ENCODE data around the gene LRRC41.
"Not testable (repeated sequence)": the region's sequence is repeated elsewhere in the genome, so short reads cannot be mapped to it uniquely, and the experiment has no call there.

Gene LRRC41

DNA sequence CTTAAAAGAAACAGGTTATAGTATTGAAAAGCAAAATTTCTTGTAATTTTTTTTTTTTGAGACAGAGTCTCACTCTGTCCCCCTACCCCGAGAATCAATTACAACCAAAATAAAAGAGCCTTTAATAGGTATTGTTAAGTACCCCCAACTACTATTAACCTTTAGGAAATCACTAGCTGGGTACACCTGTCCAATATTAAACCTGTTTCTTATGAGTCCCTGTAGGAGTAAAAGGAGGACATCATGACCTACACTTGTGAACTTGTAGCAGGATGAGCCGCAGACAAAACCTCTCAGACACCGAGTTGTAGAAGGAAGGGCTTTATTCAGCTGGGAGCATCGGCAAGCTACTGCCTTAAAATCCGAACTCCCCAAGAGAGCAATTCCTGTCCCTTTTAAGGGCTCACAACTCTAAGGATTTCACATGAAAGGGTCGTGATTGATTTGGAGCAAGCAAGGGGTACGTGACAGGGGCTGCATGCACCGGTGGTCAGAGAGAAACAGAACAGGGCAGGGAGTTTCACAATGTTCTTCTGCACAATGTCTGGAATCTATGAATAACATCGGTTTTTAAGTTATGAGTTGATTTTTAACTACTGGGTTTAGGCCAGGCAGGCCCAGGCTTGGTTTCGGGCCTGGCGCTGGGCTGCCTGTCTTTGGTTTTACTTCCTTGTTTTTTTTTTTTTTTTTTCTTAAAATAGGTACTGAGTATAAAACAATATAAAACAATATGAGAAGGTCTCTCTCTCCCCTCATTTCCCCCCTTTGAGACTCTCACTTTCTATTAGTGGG lies 22.1 kb upstream of the LRRC41 start:
- not testable (repeated sequence) for DNase-seq

DNA sequence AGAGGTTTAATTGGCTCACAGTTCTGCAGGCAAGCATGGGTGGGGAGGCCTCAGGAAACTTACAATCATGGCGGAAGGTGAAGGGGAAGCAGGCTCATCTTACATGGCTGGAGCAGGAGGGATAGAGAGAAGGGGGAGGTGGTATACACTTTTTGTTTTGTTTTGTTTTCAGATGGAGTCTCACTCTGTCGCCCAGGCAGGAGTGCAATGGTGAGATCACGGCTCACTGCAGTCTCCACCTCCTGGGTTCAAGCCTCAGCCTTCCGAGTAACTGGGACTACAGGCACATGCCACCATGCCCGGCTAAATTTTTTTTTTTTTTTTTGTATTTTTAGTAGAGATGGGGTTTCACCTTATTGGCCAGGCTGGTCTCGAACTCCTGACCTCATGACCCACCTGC lies 18.8 kb upstream of the LRRC41 start:
- DNase-seq, result not testable (repeated sequence)

DNA sequence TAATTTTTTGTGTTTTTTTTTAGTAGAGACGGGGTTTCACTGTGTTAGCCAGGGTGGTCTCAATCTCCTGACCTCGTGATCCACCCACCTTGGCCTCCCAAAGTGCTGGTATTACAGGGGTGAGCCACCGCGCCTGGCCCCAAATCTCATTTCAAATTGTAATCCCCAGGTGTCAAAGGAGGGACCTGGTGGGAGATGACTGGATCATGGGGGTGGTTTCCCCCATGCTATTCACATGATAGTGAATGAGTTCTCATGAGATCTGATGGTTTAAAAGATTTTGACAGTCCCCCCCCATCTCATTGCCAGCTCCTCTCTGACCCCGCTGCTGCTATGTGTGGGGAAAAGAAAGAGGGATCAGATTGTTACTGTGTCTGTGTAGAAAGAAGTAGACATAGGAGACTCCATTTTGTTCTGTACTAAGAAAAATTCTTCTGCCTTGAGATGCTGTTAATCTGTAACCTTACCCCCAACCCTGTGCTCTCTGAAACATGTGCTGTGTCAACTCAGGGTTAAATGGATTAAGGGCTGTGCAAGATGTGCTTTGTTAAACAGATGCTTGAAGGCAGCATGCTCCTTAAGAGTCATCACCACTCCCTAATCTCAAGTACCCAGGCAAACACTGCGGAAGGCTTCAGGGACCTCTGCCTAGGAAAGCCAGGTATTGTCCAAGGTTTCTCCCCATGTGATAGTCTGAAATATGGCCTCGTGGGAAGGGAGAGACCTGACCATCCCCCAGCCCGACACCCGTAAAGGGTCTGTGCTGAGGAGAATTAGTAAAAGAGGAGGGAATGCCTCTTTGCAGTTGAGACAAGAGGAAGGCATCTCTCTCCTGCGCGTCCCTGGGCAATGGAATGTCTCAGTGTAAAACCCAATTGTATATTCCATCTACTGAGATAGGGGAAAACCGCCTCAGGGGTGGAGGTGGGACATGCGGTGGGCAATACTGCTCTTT lies 16.8 kb upstream of the LRRC41 start:
- DNase-seq, result not testable (repeated sequence)

DNA sequence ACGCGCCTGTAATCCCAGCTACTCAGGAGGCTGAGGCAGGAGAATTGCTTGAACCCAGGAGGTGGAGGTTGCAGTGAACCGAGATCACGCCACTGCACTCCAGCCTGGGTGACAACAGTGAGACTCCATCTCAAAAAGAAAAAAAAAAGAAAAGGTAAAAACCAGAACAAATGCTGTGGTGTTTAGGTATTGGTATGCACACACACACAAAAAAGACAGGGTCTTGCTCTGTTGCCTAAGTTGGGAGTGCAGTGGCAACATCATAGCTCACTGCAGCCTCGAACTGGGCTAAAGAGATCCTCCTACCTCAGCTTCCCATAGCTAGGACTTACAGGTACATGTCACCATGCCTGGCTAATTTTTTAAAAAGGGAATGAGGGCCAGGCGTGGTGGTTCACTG lies 15.9 kb upstream of the LRRC41 start:
- DNase-seq, result not testable (repeated sequence)

DNA sequence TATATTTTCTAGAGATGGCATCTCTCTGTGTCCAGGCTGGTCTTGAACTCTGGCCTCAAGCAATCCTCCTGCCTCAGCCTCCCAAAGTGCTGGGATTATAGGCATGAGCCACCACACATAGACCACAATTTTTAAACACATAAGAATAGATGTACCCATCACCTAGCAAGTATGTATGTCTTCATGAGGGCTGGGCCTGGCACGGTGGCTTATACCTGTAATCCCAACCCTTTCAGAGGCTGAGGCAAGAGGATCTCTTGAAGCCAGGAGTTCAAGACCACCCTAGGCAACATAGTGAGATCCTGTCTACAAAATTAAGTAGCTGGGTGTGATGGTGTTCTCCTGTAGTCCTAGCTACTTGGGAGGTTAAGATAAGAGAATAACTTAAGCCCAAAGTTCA lies 13.9 kb upstream of the LRRC41 start:
- DNase-seq, result no peak

DNA sequence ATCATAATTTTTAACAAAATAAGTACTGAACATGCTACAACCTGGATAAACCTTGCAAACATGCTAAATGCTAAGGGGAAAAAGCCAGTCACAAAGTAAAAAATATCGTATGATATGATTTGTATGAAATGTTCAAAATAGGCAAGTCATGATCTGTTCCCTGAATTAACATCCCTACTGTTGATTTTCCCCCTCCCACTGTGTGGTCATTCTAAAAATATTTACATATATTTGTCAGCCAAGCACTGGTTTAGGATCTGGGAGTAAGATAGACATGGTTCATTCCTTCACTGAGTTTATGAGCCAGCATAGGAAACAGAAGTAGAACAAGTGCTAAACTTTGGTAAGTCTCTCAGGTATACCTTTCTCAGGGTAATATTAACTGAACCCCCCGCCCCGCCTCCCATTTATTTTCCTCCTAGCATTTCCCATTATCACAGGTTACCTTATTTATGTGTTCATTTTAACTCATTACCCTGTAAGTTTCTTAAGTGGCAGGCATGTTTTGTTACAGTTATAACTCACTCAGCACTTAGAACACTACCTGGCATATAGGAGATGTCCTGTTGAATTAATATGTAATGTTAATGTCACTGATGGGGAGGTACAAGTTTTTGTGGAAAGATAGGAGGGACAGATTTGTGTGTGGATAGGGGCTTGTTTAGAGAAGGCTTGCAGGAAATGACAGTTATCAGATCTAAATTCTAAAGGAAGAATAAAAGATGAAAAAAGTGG lies 12.4 kb upstream of the LRRC41 start:
- DNase-seq, result no peak

DNA sequence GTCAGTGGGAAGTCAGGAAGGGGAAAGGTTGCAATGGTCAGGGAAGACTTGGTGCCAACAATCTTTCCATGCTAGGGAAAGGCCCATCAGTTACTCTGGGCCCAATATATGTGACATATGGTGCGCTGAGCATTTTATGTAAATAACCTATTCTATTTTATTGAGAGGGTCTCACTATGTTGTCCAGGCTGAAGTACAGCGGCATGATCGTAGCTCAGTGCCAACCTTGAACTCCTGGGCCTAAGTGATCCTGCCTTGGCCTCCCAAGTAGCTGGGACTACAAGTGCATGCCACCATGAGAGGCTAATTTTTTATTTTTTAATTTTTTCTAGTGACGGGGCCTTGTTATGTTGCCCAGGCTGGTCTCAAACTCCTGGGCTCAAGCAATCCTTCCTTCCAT lies 6.9 kb upstream of the LRRC41 start:
- no peak for DNase-seq

DNA sequence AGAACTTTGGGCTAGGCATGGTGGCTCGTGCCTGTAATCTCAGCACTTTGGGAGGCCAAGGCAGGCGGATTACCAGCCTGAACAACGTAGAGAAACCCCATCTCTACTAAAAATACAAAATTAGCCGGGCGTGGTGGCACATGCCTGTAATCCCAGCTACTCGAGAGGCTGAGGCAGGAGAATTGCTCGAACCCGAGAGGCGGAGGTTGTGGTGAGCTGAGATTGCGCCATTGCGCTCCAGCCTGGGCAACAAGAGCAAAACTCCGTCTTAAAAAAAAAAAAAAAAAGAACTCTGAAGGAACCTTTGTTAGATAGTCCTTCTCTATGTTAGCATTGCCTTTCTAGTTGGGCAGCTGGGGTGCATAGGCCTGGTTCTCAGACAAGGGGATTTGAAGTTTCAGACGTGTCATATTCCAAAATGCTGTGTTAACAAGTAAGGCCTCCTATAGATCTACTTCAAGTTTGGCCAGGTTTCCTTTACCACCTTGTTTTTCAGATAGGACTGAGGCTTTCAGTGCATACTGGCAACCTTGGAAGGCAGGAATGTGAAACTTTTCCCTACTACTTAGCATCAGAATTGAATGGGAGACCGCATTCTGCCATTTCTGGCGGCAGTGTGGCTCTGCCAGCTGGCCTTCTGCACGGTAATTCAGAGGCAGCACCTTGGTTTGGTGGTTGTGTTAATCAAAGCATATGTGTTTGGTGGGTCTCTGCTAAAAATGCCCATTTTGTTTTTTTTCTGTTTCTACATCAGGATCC lies 6.2 kb upstream of the LRRC41 start:
- DNase-seq, result no peak

DNA sequence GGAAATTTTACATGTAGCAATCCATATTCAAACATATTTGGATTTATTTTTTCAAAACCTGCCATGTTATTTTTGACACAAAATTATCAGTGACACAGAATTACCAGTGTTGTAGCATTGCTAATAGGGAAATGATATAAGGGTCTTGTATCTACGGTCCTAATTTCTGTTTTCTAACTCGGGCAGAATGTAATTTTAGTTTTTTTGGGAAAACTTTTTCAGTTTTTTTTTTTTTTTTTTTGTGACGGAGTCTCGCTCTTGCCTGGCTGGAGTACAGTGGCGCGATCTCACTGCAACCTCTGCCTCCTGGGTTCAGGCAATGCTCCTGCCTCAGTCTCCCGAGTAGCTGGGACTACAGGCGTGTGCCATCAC lies 2.7 kb upstream of the LRRC41 start:
- no peak for DNase-seq

DNA sequence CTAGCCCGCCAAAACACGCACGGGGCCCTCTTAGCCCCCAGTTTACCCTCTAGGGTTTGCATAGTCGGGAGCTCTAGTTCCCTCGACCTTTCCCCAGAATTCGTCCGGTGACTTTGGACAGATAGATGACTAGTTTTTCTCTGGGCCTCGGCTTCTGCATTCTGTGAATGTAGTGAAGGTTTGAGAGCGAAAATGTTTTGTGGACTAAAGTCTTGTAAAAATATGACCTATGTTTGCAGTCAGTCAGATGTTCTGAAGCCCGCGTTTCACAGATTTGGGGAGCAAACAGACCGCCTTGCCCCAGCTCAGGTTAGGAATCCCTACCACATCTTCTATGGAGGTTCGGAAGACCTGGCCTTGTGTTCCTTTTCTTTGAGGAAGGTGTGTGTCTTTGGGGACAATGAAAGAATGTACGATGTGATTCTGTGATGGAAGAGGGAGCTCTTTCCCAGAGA lies 483 bp upstream of the LRRC41 start:
- no peak for DNase-seq

DNA sequence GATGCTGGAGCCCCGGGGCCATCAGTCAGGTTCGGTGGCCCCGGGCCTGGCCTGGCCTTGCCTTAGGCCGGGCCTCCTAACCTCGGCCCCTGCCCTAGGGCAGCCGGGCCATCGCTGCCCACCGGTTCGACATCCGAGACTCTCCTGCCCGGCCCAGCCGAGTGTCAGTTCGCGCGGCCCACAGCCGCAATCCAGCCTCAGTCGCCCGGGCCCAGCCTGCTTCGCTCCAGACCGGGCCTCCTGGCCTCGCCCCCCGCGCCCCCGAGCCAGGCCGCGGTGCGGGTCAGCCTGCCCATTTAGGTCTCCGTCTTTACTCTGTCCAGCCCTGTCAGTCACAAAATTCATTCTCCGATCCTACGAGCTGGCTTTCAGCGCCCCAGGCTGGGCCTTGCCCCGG lies 777 bp downstream of the LRRC41 start:
- no peak for DNase-seq

DNA sequence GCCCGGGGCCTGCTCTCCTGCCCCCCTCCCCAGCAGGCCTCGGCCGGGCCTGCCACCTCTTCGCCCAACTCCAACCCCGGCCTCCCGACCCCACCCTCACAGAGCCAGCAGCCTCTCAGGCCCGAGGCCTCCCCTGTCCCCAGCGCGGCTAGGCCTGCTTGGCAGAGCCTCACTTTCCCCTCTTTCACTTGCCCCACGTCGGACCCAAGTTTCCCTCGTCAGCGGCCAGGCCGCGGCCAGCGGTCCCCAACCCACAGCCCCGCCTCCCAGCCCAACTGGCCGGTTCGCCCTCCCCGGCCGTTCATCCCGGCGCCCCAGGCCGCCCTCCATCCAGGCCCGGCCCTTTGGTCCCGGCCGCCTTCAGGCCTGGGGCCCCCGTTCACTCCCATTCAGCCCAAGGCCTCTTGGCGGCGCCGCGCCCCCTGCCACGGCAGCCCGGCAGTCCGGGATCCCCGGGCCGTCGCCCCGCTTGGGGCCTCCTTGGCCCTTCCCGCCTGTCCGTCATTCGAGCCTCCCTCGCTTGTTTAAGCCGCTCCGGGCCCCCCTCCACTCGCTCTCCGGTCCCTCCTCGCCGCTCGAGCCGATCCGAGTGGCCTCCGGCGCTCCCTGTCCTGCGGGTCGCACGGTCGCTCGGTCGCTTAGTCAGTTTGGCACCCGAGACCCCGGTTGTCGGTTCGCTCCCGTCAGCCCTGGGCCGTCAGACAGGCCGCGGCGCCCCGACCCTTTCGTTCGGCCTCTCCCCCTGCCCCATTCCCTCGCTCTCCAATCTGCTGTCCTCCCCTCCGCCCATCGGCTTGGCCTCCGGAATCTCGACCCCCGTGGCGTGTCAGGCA lies 1.4 kb downstream of the LRRC41 start:
- no peak for DNase-seq

DNA sequence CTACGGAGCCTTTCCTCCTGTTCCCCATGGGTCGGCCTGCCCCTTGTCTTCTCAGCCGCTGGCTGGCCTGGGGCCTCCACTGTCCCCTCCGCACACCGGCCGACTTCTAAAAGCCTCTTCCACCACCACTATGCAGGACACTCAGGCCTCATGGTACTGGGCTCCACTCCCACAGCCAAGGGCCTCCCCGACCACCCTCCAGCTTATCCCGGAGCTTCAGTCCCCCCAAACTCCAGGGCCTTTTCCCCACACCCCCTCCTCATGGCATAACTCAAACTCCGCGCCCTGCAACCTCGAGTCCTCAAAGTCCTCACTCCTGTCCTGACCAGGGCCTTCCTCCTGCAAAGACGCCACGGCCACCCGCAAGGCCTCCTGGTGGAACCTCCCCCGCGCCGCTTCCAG lies 2.0 kb downstream of the LRRC41 start:
- no peak for DNase-seq

DNA sequence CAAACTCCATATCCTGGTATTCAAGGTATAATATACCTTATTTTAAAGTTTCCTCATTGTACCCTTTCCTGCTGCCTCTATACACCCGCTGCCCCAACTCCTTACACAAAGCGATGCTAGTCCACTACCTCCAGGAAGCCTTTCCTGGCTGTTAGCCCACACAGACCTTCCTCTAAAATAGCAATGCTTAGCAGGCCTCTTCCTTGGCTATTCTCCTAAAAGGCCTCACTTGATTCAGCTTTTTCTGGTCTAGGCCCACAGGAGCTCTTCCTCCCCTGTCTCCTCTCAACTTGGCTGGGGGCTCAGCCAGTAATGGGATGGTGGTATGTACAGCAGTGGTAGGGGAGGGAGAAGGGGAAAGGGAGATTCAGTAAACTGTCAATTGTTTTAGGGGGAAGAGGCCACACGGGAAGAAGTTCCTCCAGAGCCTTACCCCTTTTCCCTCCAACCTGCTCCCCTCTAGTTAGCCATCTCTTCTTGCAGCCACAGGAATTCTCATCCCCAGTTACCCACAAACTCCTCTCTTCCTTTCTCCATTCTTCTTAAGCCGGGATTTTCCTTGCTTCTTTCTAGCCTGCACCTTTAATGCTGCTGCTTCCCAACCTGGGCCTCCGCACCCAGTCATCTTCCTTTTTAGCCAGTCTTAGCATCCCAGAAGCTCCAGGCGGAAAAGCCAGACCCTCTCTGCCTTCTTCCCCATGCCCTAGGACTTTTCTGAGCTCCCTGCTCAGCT lies 2.6 kb downstream of the LRRC41 start:
- no peak for DNase-seq

DNA sequence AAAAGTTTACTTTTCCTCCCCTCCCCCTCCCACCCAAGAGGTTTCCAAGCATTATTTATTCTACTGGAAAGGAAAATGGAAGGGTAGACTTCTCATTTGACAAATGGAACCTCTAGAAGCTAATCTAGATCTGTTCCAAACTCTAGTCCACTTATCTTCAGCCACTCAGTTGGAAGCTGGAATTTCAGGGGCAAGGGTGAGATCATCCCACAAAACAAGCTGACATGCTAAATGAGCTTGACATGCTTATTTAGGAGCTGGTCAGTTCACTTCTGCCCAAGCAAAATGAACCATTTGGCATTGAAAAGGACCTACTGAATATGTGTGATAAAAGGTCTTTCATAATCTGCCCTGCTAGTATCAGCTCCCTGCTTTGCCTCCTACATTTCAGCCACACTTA lies 5.0 kb downstream of the LRRC41 start:
- DNase-seq, result no peak

DNA sequence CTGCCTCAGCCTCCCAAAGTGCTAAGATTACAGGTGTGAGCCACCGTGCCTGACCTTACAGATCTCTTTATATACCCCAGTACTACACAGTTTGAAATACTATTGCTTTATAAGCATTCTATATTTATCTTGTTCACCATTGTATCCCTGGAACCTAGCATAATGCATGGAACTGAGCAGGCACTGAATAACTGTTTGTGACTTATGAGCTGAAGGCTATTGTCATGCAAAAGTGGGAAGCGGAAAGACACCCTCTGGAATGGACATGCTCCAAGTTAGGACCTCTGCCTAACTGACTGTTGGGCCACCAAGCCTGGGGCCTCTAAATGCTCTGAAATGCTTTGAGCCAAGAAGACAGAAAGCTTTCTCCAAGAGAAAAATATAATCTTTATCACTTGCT lies 8.1 kb downstream of the LRRC41 start:
- no peak for DNase-seq

DNA sequence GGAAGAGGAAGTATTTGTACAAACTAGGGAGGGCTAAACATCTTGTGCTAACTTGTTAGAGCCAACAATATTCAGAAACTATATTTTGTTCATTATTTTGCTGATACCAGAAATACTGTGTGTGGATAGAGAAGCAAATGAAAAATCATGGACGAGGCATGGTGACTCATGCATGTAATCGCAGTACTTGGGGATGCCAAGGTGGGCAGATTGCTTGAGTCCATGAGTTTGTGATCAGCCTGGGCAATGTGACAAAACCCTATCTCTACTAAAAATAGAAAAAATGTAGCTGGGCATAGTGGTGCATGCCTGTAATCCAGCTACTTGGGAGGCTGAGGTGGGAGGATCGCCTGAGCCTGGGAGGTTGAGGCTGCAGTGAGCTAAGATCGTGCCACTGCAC lies 13.4 kb downstream of the LRRC41 start:
- DNase-seq, result no peak

DNA sequence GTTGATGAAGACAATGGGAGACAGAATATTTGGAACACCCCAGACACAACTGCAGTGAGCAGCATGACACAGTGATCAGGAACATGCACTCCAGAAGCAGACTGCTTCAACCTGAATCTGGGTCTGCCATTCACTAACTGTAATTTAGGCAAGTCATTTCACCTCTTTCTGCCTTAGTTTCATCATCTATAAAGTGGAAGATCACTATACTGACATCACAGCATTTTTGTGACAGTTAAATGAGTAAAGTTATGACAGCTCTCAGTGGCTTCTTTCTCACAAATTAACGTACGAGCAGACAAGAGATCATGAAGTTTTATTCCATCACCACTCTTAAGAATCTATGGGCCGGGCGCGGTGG lies 14.3 kb downstream of the LRRC41 start:
- DNase-seq, result no peak

DNA sequence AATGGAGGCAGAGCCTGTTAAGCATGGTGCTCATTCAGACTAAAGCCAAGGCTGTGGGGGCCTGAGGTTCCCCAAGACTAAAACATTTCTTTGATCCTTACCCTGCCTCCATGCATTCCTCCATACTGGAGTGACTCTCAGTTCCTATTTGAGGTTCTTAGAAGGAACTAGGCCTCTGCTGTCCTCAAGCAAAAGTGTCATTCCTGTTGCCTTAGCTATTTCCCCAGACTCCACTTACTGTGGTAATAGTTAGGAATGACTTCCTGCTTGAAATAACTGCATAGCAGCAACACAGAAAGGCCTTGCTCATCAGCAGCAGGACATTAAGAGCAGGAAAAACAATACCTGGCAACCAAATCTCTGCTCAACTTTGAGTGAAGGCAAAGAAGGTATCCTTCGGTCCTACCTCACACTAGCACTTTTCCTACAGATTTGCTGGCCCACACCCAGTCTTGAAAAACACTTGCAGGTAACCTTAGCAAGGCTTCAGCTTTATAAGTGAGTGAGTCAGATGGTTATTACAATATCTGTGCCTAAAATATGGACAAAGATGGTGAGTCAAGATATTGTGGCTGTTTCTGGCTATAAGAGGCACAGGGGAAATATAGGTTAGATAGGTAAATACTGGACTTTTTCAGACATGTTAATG lies 14.8 kb downstream of the LRRC41 start:
- DNase-seq, result no peak

DNA sequence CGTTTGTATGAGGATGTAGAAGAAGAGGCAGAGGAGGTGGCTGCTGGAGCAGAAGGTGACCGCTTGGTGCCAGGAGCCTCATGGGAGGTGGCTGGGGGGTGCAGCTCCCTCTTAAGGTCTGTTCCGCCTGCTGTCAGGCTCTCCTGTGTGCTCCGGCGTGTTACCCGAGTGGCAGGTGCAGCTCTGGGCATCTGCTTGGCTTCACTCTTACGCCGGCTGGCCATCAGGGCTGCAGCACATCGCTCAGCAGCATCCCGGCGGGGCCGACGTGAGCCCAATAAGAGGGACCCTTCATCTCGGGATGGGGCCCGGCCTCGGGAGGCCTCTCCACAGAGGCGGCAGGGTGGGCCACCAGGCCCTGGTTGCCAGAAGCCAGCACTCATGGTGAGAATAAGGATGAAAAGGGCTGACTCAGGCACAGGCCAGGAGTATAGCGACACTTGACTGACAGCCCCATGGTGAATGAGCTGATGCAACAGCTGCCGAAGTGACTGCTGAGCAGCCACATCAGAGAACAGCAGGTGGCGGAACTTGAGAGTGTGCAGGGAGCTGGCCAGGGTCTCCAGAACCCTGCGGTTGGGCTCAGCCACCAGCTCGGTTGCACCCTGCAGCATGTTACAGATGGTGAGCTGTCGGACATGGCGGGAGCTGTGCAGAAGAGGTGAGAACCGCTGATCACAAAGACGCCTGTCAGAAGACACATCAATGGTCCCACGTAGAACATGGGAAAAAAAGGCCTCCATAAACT lies 17.5 kb downstream of the LRRC41 start:
- DNase-seq, result no peak
